Right lung (tissue), 5 donors: Measurements from ENCODE around the gene PPP1R37. TPM values are rescaled to one million over a fixed set of nuclear protein-coding genes. Genes with fewer than 3 reads are reported as not detected.
"Not testable (repeated sequence)": the region's sequence is repeated elsewhere in the genome, so short reads cannot be mapped to it uniquely, and the experiment has no call there.

ENCODE experiments used
- DNase-seq, 2 donors: peaks; one replicate each; pipeline ENCODE4 v3.0.0-alpha.2; 2013
- polyA plus RNA-seq, 5 donors: library from polyadenylated mRNA; unstranded; fragments of 120-200 nt; gene quantifications; one replicate each; pipeline versions ENCODE4 v1.2.1 to v1.2.3, GENCODE V29; 2013; ENCODE audit warnings: inconsistent platforms in 1 of 5, low replicate concordance in 1 of 5; ENCODE audit not compliant: insufficient read length in 5 of 5, insufficient read depth in 1 of 5

The PPP1R37 gene
- polyA plus RNA-seq, 5 donors: 15.1 to 31.4 (median 21.0) TPM

DNA sequence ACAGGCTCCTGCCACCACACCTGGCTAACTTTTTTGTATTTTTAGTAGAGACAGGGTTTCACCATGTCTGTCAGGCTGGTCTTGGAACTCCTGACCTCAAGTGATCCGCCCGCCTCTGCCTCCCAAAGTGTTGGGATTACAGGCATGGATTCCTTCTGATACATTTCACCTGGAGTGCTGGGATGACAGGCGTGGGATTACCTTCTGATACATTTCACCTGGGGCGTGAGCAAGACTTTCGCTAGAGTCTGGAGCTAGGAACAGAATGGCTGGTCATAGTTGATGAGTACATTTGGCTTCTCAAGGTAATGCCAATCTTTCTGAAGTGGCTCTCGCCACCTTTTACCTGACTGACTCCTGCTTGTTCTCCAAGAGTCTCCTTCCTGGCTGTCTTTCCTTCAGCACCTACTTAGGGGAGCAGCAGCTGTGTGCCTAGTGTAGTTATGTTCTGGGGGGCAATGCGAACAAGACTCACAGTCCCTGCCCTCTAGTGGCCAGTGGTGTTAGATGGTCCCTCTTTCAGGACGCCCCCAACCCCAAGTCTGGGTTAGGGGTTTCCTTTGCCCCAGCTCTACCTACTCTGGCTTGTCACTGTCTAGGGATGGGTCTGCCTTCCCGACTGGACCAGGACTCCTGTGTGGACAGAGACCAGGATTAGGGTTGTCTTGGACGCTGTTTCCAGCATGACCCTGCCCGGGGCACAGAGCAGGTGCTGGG, 19.3 kb downstream of the PPP1R37 start:
- no peak for DNase-seq

DNA sequence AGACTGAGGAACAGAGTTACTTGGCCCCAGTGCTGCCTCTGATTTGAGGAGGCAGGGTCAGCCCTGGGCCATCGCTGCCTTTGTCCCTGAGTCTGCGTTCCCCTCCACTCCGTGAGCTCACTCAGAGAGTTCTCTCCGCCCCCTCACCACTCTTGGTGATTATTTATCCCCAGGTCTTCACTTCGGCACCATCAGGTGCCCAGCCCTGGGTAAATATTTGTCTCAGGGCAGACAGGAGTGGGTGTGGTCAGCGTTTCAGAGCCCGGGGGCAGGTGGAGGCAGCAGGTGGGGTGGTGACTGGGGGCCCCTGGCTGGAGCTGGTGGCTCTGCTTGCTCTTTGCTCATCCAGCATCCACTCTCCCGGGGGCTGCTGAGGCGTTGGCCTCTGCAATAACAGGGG, 20.6 kb downstream of the PPP1R37 start:
- DNase-seq: no peak

GRCh38 chr19:45114116-45114515, 21.1 kb downstream of the PPP1R37 start:
- no peak for DNase-seq

DNA sequence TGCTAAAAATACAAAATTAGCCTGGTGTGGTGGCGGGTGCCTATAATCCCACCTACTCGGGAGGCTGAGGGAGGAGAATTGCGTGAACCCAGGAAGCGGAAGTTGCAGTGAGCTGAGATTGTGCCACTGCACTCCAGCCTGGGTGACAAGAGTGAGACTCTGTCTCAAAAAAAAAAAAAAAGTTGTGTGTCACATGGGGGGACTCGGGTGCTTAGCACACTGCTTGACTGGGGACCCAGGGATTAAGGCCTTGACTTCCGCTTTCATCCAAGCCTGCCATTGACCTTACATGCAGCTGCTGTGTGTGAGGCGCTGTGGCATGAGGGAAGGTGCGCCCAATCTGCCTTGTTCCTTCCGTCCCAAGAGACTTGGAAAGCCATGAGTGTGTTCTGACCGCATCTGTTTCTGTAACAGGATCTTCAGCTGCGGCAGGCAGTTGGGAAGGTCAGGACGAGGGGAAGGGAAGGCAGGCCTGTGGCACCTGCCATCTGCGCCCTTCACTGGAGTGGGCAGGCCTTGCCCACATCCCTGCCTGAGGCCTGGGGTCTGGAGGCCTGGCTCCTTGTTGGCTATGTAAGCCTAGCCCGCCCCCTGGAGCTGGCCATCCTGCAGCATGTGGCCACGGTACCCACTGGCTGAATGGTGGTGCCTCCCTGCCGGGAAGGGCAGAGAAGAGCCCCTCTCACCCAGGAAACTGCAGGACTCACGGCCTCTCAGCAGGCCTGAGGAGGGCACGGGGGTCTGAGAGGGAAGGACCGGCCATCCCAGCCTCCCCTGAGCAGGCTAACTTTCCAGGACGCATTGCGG, 23.0 kb downstream of the PPP1R37 start:
- DNase-seq: no peak

DNA sequence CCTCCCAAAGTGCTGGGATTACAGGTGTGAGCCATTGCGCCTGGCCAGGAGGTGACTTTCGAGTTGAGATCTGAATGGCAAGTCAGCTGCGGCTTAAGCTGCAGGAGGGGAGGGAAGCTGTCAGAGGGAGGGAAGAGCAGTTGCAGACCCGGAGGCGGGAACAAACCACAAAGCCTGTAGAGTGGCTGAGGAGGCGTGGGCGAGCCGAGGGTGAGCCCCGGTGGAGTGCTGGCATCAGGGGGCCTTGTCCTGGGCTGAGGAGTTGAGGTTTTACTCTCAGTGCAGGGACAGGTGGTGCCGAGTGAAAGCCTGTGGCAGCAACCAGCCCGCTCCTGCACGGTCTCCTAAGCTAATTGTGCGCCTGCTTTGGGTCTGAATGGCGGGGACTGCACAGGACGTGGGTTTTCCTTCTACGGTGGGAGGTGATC, 24.2 kb downstream of the PPP1R37 start:
- DNase-seq: no peak

GRCh38 chr19:45117671-45118070, 24.7 kb downstream of the PPP1R37 start:
- no peak for DNase-seq

- DNase-seq: no peak
Observed at GRCh38 chr19:45118106-45118505, 25.1 kb downstream of the PPP1R37 start.

- DNase-seq: not testable (repeated sequence)
Observed at GRCh38 chr19:45118591-45119355, 25.8 kb downstream of the PPP1R37 start.

DNA sequence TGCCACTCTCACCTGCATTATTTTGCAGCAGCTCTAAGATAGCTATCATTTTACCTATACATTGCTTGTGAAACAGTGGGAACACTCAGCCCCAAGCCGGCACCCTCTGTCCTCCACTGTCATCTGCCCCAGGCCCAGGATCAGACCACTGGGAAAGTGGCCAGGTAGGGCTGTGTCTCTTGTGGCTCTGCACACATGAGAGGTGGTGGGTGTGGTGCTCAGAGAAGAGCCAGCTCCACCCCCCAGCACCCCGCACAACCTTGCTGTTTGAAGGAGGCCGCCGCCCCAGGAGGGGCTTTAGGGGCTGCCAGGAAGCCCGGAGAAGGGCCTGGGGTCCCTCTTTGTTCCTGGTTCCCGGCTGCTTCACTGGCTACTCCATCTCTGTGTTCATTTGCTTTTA, 26.6 kb downstream of the PPP1R37 start:
- no peak for DNase-seq

DNA sequence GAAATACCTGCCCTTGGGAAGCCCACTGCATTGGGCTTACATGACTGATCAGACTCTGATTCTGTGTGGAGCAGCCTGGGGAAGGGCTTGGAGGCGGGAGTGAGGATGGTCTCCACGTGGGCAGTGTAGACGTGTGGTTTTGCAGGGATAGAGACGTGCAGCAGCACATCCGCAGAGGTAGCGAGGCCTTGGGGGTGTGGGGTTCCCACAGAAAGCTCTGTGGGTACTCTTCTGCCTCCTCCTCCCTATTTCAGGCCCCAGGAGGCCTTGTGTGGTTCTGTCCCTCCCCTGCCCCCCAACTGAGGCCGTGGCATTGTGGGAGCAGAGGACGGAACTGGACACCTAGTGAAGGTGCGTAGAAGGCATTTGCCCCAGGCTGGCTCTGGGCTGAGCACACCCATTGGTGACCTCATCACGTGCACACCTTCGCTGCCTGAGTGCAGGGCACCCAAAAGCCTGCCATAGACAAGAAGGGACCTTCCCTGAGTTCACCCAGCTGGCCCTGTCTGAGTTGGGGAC, 28.9 kb downstream of the PPP1R37 start:
- DNase-seq: no peak

- no peak for DNase-seq
Observed at GRCh38 chr19:45122832-45123231, 29.9 kb downstream of the PPP1R37 start.

GRCh38 chr19:45123440-45123850, 30.5 kb downstream of the PPP1R37 start:
- DNase-seq: no peak

DNA sequence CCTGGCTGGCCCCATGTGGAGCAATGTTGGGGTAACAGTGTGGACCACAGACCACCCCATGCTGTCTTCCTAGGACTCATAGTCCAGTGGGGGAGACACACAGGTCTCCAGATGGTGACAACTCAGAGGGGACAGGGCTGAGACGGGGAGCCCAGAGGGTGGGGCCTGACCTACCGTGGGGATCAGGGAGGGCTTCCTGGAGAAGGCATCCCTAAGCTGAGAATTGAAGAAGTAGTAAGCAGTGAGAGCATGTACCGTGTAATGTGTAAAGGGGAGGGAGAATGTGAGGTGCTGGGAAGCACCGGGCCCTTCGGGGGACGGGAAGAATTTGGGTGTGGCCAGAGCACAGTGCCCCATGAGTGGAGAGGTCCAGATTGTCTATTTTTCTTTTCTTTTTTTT, 31.0 kb downstream of the PPP1R37 start:
- no peak for DNase-seq

DNA sequence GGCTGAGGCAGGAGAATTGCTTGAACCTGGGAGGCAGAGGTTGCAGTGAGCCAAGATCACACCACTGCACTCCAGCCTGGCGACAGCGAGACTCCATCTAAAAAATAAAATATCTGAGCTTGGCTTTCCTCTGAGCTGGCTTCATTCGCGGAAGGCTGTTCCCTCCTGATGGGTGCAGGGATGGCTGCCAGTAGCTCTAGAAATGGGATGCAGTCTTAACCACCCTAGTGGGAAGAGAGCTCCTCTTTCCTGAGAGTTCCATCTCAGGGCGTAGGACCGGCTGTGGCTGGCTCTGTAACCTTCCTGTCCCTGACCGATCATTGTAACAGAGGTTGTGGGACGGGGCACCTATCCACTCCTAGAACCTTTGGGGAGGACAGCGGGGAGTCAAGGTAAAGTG, 32.4 kb downstream of the PPP1R37 start:
- no peak for DNase-seq

GRCh38 chr19:45125975-45126493, 33.1 kb downstream of the PPP1R37 start:
- DNase-seq: no peak

DNA sequence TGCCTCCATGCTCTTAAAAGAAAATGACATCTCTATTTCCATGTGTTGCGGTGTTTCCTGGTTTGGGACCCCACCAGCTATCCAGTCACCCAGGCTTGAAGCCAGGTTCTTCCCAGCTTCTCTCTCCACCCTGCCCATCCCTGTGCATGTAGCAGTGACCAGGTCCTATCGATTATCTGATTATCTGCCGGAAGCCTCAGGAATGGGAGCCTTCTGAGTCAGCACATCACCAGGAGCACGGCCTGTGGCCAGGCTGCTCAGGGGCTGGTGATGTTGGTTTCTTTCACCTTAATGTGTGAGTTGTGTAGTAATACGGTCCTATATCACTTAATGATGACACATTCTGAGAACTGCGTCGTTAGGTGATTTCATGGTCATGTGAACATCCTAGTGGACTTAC, 33.7 kb downstream of the PPP1R37 start:
- DNase-seq: no peak

DNA sequence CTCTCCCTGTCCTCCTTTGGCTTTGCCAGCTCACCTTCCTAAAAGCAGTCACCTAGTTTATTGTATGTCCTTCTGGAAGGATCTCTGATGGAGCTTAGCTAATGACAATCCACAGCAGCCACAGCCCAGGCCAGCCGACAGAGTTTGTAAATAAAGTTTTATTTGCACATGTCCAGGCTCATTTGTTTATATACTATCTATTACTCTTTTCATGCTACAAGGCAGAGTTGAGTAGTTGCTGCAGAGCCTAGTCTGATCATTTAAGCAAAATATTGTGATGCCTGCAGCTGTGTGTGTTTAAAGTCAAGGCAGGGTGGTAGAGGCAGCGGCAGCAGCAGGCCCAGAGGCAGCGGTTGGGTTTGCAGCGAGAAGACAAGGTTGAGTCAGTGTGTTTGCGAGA, 35.2 kb downstream of the PPP1R37 start:
- DNase-seq: no peak

DNA sequence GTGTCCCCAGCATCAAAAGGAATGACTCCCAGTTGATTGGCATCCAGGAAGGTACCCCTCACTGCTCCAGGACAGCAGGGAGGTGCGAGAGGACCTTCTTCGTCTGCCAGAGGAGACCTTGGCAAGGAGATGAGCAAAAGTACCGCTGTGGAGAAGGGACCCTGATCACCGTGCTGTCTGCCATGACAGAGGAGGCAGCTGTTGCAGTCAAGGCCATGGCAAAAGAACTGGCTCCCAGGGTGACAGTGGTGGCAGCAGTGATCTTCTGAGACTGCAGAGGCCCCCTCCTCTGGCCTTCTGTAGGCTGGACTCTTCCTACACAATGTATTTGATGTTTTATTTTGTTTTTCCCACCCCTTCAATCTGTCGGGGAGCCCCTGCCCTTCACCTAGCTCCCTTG, 35.8 kb downstream of the PPP1R37 start:
- DNase-seq: no peak

DNA sequence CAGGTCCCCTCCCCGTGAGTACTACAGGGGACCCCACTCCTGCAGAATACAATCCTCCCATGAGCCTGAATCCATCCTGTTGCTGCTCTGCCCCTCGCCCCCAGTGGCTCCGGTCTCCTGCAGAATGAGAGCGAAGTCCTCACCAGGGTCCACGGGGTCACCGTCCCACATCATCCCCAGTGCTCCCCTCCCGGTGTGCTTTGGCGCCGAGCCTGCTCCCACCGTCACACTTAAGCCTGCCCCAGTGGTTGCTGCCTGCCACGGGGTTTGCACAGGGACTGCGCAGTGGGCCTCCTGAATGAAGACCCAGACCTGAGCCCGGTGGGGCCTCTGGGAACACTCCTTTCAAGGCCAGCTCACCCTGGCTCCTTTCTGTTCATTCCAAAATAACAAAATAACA, 37.3 kb downstream of the PPP1R37 start:
- no peak for DNase-seq

DNA sequence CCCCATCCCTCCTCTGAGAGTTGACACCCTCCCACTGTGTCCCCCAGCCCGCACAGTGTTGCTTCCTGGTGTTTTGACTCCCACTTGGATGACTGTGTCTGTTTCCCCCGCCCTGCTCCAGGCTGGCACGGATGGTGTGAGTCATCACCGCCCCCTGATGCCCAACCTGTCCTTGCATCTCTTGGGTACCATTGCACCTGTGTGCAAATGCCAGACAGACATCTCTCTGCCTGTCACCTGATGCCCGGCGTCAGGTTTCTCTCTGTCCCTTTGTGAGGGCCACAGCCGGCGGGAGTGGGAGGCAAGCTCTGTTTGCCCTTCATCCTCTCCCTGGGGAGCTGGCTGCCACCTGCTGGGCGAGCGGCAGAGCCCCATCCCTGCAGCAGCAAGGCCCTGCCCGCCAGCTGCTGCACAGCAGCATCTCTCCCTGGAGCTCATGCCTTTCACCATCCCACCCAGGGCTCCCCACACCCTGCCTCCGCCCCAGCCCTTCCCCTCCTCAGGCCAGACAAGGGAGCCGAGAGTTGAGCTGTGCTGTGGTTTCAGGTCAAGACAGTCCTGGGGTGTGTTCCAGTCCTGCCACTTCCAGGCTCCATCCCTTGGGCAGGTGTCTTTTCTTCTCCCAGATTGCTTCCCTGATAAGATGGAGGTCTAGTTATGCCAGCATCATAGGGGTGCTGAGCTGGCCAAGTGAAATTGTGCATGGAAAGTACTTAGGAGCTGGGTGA, 38.1 kb downstream of the PPP1R37 start:
- no peak for DNase-seq

GRCh38 chr19:45133661-45134060, 40.7 kb downstream of the PPP1R37 start:
- DNase-seq: no peak
